HepG2 (cell line): Measurements from ENCODE around the gene PSMG4. TPM values are rescaled to one million over a fixed set of nuclear protein-coding genes. Genes with fewer than 3 reads are reported as not detected.
A peak's percentile ranks its signal among the peaks of the same experiment; 100 is the strongest.

Experiments
- AKAP8 ChIP-seq: sonication (generic); formaldehyde crosslinking; IDR thresholded peaks from 2 replicates; pipeline ENCODE4 v1.5.1; 2020; ENCODE audit warnings: mild to moderate bottlenecking, missing genetic modification reagents
- ARID4A ChIP-seq: sonication (generic); formaldehyde crosslinking; IDR thresholded peaks from 2 replicates; pipeline ENCODE4 v1.5.0; 2020; ENCODE audit warnings: mild to moderate bottlenecking, missing genetic modification reagents, borderline replicate concordance
- DR1 ChIP-seq: sonication (generic); formaldehyde crosslinking; IDR thresholded peaks from 2 replicates; pipeline ENCODE4 v1.8.0; 2021; ENCODE audit warnings: mild to moderate bottlenecking, missing genetic modification reagents, inconsistent platforms
- GZF1 ChIP-seq: sonication (generic); formaldehyde crosslinking; IDR thresholded peaks from 2 replicates; pipeline ENCODE4 v1.5.1; 2020; ENCODE audit warnings: mild to moderate bottlenecking, missing genetic modification reagents
- HMG20A ChIP-seq: IDR thresholded peaks from 2 replicates; pipeline ENCODE4 v1.6.1; 2016; ENCODE audit warnings: borderline replicate concordance
- KMT2A ChIP-seq: sonication (generic); formaldehyde crosslinking; IDR thresholded peaks from 2 replicates; pipeline ENCODE4 v1.4.0; 2020; ENCODE audit warnings: missing genetic modification reagents
- SCMH1 ChIP-seq: sonication (generic); formaldehyde crosslinking; IDR thresholded peaks from 2 replicates; pipeline ENCODE4 v1.9.0; 2021; ENCODE audit warnings: missing genetic modification reagents, mild to moderate bottlenecking, borderline replicate concordance
- SMAD9 ChIP-seq: sonication (generic); formaldehyde crosslinking; IDR thresholded peaks from 2 replicates; pipeline ENCODE4 v1.5.1; 2020; ENCODE audit warnings: mild to moderate bottlenecking, missing genetic modification reagents
- STAG1 ChIP-seq: sonication (generic); formaldehyde crosslinking; IDR thresholded peaks from 2 replicates; pipeline ENCODE4 v1.4.0; 2020; ENCODE audit warnings: missing genetic modification reagents
- ZFP91 ChIP-seq: sonication (generic); formaldehyde crosslinking; IDR thresholded peaks from 2 replicates; pipeline ENCODE4 v1.9.0; 2022; ENCODE audit warnings: missing genetic modification reagents, mild to moderate bottlenecking, borderline replicate concordance
- ZNF225 ChIP-seq: sonication (generic); formaldehyde crosslinking; IDR thresholded peaks from 2 replicates; pipeline ENCODE4 v1.4.0; 2020; ENCODE audit warnings: mild to moderate bottlenecking, missing genetic modification reagents
- ZNF407 ChIP-seq: sonication (generic); formaldehyde crosslinking; IDR thresholded peaks from one replicate; pipeline ENCODE4 v1.5.1; 2020; ENCODE audit warnings: mild to moderate bottlenecking, missing genetic modification reagents; ENCODE audit errors: not compliant biosample characterization
- ZNF460 ChIP-seq: sonication (generic); formaldehyde crosslinking; IDR thresholded peaks from 2 replicates; pipeline ENCODE4 v1.5.1; 2020; ENCODE audit warnings: missing genetic modification reagents, mild to moderate bottlenecking, borderline replicate concordance
- ZNF619 ChIP-seq: sonication (generic); formaldehyde crosslinking; IDR thresholded peaks from 2 replicates; pipeline ENCODE4 v1.4.0; 2020; ENCODE audit warnings: mild to moderate bottlenecking, missing genetic modification reagents
- ZNF678 ChIP-seq: sonication (generic); formaldehyde crosslinking; IDR thresholded peaks from 2 replicates; pipeline ENCODE4 v1.4.0; 2020; ENCODE audit warnings: mild to moderate bottlenecking, missing genetic modification reagents
- polyA plus RNA-seq, 8 experiments: library from polyadenylated mRNA; depleted of rRNA in 3 of 8; stranded (reverse) in 7 of 8; unstranded in 1 of 8; fragments of >200 nt; fragmentation: Illumina TruSeq in 4 of 8; extraction: Trizol in 4 of 8; gene quantifications; 2 replicates each; pipeline versions ENCODE4 v1.2.1 to v1.2.3, GENCODE V29; 2011 to 2016; ENCODE audit warnings: low read depth in 4 of 8, missing spikeins in 1 of 8, mixed read lengths in 1 of 8; ENCODE audit not compliant: insufficient read depth in 1 of 8
- total RNA-seq, 5 experiments: library from RNA; depleted of rRNA; stranded (reverse); fragments of >200 nt; fragmentation: Illumina TruSeq; extraction: Trizol; gene quantifications; 2 replicates each; pipeline ENCODE4 v1.2.3, GENCODE V29; 2016; ENCODE audit warnings: low read depth in 1 of 5

Gene PSMG4
- total and polyA plus RNA-seq, 2 of the 13 experiments (the other 11 are each of a cell fraction or from before 2014, with no cell fraction given), result 28.5 to 32.8 TPM

GRCh38 chr6:3258720-3259490 is at the start of gene PSMG4 (continued):
- TF ChIP-seq ARID4A (CRISPR knock-in tag) (peak; percentile 95), SCMH1 (CRISPR knock-in tag) (no peak), SMAD9 (no peak), HMG20A (CRISPR knock-in tag) (no peak; the same call in 1 of the 2 replicates), DR1 (CRISPR knock-in tag) (peak; percentile 64; the same call in 1 of the 2 replicates), AKAP8 (CRISPR knock-in tag) (peak; percentile 42; the same call in 1 of the 2 replicates), ZNF407 (peak; percentile 52), GZF1 (CRISPR knock-in tag) (peak; percentile 79), ZFP91 (CRISPR knock-in tag) (peak; percentile 87), ZNF460 (CRISPR knock-in tag) (no peak), KMT2A (CRISPR knock-in tag) (peak; percentile 97), ZNF619 (CRISPR knock-in tag) (no peak), ZNF678 (peak; percentile 82; the same call in 1 of the 2 replicates), STAG1 (CRISPR knock-in tag) (peak; percentile 30), ZNF225 (peak; percentile 69; the same call in 1 of the 2 replicates)
